ENCODE measurements around the gene CCM2. TPM values are rescaled to one million over a fixed set of nuclear protein-coding genes. Genes with fewer than 3 reads are reported as not detected.
A peak's percentile ranks its signal among the peaks of the same experiment; 100 is the strongest.
"Not testable (repeated sequence)": the region's sequence is repeated elsewhere in the genome, so short reads cannot be mapped to it uniquely, and the experiment has no call there.

CCM2 gene
- total RNA-seq, 1 donor from 2014 or later: 35.7 TPM

DNA sequence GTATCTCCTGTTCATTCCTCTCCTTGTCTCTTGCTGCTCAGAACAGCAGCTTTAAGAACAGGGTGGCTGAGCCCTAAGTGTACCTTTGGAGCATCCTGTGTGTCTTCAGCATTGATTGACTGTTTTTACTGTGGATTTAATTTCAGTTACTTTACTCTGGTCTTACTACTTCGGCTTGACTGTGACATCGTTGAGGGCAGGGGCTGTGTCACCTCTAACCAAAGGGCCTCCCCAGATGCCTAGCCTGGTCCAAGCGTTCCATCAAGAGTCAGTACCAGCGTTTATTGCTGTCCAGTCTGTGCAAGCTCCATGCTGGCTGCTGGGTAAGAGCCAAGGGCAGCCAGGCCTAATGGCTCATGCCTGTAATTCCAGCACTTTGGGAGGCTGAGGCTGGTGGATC lies 32.4 kb downstream of the CCM2 start:
- Mint-ChIP-seq H3K9me3 (no peaks in the 10 kb centered on the region), H3K4me1 (peaks cover 11% of the 10 kb centered on the region), H3K4me3 (no peak overlapping the region), H3K27me3 (ENCODE audit: low read depth) (no peaks in the 10 kb centered on the region), H3K36me3 (ENCODE audit: low read depth) (peaks cover 2% of the 10 kb centered on the region), H3K27ac (ENCODE audit: unreplicated experiment) (no peak overlapping the region)
- TF ChIP-seq, protein P1, sequence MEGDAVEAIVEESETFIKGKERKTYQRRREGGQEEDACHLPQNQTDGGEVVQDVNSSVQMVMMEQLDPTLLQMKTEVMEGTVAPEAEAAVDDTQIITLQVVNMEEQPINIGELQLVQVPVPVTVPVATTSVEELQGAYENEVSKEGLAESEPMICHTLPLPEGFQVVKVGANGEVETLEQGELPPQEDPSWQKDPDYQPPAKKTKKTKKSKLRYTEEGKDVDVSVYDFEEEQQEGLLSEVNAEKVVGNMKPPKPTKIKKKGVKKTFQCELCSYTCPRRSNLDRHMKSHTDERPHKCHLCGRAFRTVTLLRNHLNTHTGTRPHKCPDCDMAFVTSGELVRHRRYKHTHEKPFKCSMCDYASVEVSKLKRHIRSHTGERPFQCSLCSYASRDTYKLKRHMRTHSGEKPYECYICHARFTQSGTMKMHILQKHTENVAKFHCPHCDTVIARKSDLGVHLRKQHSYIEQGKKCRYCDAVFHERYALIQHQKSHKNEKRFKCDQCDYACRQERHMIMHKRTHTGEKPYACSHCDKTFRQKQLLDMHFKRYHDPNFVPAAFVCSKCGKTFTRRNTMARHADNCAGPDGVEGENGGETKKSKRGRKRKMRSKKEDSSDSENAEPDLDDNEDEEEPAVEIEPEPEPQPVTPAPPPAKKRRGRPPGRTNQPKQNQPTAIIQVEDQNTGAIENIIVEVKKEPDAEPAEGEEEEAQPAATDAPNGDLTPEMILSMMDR (conservative IDR thresholded peaks at IDR 0.05): no peak
- DNase-seq (ENCODE audit: low read depth, low spot score): no peak

DNA sequence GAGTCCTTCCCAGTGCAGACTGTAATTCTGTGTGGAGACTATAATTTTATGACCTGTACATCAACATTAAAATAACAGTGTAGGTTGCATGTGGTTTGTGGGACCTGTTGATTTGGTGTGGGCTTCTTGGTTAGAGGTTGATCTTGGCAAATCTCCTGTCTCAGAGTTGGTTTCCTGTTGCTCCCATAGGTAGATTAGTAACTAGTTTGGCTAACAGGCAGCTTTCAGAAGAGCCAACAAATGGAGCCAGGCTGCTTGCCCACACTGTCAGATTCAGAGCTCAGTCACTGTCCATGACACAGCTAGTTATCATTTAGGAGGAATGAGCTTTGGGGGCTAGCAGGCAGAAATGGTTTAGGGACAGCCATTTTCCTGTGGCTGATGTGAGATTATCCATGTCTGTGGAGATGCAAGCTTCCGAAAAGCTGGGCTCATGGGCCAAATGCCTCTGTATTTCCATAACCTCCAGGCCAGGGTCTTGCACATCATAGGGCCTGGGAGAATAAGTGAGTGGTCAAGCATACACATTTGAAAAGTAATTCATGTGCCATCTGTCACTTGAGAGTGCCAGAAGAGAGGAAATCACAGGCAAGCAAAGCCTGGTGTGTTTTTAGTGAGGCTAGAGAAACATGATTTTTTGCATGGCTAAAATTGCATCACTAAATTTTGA lies 33.4 kb downstream of the CCM2 start:
- TF ChIP-seq, protein P1 (conservative IDR thresholded peaks at IDR 0.05): no peak
- H3K9me3 Mint-ChIP-seq: no peaks in the 10 kb centered on the region
- H3K27me3 Mint-ChIP-seq (ENCODE audit: low read depth): no peaks in the 10 kb centered on the region
- H3K27ac Mint-ChIP-seq (ENCODE audit: unreplicated experiment): peak overlapping the region; percentile 57
- peaks cover 2% of the 10 kb centered on the region for H3K36me3 Mint-ChIP-seq (ENCODE audit: low read depth)
- H3K4me1 Mint-ChIP-seq: peaks cover 11% of the 10 kb centered on the region
- no peak overlapping the region for H3K4me3 Mint-ChIP-seq
- no peak for DNase-seq (ENCODE audit: low read depth, low spot score)

DNA sequence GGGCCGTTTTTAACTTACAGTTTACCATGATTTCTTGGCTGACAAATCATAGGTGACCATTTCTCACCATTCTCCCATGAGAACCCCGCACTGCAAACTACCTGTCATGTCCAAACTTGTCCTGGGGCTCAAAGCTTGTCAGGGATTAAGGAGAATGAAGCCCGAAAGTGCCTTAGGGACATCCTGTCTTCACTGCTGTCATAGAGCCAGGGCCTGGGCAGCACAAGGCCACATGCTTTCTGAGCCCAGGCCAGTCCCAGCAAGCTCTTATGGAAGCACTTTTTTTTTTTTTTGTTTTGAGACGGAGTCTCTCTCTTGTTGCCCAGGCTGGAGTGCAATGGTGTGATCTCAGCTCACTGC lies 33.9 kb downstream of the CCM2 start:
- H3K4me3 Mint-ChIP-seq: no peak overlapping the region
- H3K9me3 Mint-ChIP-seq: no peaks in the 10 kb centered on the region
- H3K27ac Mint-ChIP-seq (ENCODE audit: unreplicated experiment): no peak overlapping the region
- H3K27me3 Mint-ChIP-seq (ENCODE audit: low read depth): no peaks in the 10 kb centered on the region
- DNase-seq (ENCODE audit: low read depth, low spot score): no peak
- TF ChIP-seq, protein P1 (conservative IDR thresholded peaks at IDR 0.05): no peak
- peaks cover 11% of the 10 kb centered on the region for H3K4me1 Mint-ChIP-seq
- H3K36me3 Mint-ChIP-seq (ENCODE audit: low read depth): peaks cover 6% of the 10 kb centered on the region

DNA sequence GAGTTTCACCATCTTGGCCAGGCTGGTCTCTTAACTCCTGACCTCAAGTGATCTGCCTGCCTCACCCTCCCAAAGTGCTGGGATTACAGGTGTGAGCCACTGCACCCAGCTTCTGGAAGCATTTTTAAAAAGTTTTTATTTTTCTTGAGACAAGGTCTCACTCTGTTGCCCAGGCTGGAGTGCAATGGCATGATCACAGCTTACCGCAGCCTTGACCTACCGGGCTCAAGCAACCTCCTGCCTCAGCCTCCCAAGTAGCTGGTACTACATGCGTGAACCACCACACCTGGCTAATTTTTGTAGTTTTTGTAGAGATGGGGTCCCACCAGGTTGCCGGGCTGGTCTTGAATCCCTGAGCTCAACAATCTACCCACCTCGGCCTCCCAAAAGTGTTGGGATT lies 34.7 kb downstream of the CCM2 start:
- H3K4me1 Mint-ChIP-seq: peaks cover 11% of the 10 kb centered on the region
- H3K27me3 Mint-ChIP-seq (ENCODE audit: low read depth); H3K4me3 Mint-ChIP-seq; DNase-seq (ENCODE audit: low read depth, low spot score); H3K27ac Mint-ChIP-seq (ENCODE audit: unreplicated experiment); H3K36me3 Mint-ChIP-seq (ENCODE audit: low read depth); H3K9me3 Mint-ChIP-seq: not testable (repeated sequence)

DNA sequence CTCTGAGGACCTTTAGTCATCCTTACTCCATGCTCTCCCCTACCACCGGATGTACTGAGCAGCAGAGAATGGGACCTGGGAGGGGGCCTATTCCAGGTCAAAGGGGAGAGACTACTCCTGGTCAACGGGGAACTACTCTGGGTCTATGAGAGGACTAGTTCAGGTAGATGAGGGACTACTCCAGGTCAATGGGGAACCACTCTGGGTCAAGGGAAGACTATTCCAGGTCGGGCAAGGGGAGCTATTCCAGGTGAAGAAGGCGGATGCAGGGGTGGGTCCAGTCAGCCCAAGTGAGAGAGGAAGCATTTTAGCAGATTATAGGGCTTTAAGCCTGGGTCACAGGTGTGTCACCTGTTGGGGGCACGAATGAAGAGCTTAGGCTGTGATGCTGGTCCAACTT lies 35.4 kb downstream of the CCM2 start:
- Mint-ChIP-seq H3K27ac (ENCODE audit: unreplicated experiment) (no peak overlapping the region), H3K9me3 (no peaks in the 10 kb centered on the region), H3K27me3 (ENCODE audit: low read depth) (no peaks in the 10 kb centered on the region), H3K4me1 (peaks cover 11% of the 10 kb centered on the region), H3K4me3 (no peak overlapping the region), H3K36me3 (ENCODE audit: low read depth) (peaks cover 9% of the 10 kb centered on the region)
- no peak for DNase-seq (ENCODE audit: low read depth, low spot score)
- TF ChIP-seq, protein P1 (conservative IDR thresholded peaks at IDR 0.05): no peak

DNA sequence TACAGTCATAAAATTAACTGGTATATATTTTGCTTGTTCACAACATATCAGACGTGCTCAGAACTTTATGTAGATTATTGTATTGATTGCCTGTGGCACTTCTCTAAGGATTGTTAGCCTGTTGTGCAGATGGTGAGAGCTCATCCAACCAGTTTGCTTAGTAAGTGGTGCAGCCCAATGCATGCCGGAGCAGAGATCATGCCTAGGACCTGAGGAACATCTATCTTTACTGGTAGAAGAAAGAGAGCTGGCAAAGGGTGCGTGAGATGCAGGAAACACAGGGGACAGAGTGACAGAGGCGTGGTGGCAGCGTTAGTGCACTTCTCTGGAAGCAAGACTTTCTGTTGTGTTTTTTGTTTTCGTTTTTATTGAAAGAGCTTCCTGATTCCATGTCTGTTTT lies 35.9 kb downstream of the CCM2 start:
- TF ChIP-seq, protein P1 (conservative IDR thresholded peaks at IDR 0.05): no peak
- Mint-ChIP-seq H3K4me1 (peaks cover 11% of the 10 kb centered on the region), H3K9me3 (no peaks in the 10 kb centered on the region)

More for the DNA sequence above, 35.9 kb downstream of the CCM2 start:
- Mint-ChIP-seq H3K27ac (ENCODE audit: unreplicated experiment) (no peak overlapping the region), H3K36me3 (ENCODE audit: low read depth) (peaks cover 10% of the 10 kb centered on the region), H3K27me3 (ENCODE audit: low read depth) (no peaks in the 10 kb centered on the region), H3K4me3 (no peak overlapping the region)
- DNase-seq (ENCODE audit: low read depth, low spot score): no peak

Data from neural crest cell (in vitro differentiated cells).